HUES48 (cell line): Measurements from ENCODE around the gene TTC33.
"Not testable (repeated sequence)": the region's sequence is repeated elsewhere in the genome, so short reads cannot be mapped to it uniquely, and the experiment has no call there.

ENCODE experiments used
- H3K27ac ChIP-seq: one replicate; pipeline ENCODE4 v1.7.0; 2013; ENCODE audit warnings: low read depth, low read length, inconsistent platforms
- H3K27me3 ChIP-seq: 2 replicates; pipeline ENCODE4 v1.6.1; 2013; ENCODE audit warnings: mild to moderate bottlenecking, low read length; ENCODE audit not compliant: control insufficient read depth, insufficient read depth
- H3K36me3 ChIP-seq: 2 replicates; pipeline ENCODE4 v1.6.1; 2013; ENCODE audit warnings: low read length; ENCODE audit not compliant: control insufficient read depth, insufficient read depth
- H3K4me1 ChIP-seq: 2 replicates; pipeline ENCODE4 v1.6.1; 2013; ENCODE audit warnings: mild to moderate bottlenecking, low read length; ENCODE audit not compliant: control insufficient read depth, insufficient read depth
- H3K4me3 ChIP-seq: 2 replicates; pipeline ENCODE4 v1.5.1; 2013; ENCODE audit warnings: mild to moderate bottlenecking, low read depth, low read length
- H3K9ac ChIP-seq: 2 replicates; pipeline ENCODE4 v1.6.1; 2013; ENCODE audit warnings: mild to moderate bottlenecking, low read depth, low read length, moderate library complexity
- H3K9me3 ChIP-seq: 2 replicates; pipeline ENCODE4 v1.6.1; 2013; ENCODE audit warnings: low read length; ENCODE audit not compliant: control insufficient read depth, insufficient read depth

The TTC33 gene

GRCh38 chr5:40746703-40747102 lies 9.1 kb downstream of the TTC33 start:
- no peak overlapping the region for H3K4me3 ChIP-seq
- H3K4me1 ChIP-seq, result no peaks in the 10 kb centered on the region
- H3K9ac ChIP-seq, result no peak overlapping the region
- H3K36me3 ChIP-seq, result no peaks in the 10 kb centered on the region
- no peaks in the 10 kb centered on the region for H3K9me3 ChIP-seq
- no peaks in the 10 kb centered on the region for H3K27me3 ChIP-seq
- H3K27ac ChIP-seq, result no peak overlapping the region

DNA sequence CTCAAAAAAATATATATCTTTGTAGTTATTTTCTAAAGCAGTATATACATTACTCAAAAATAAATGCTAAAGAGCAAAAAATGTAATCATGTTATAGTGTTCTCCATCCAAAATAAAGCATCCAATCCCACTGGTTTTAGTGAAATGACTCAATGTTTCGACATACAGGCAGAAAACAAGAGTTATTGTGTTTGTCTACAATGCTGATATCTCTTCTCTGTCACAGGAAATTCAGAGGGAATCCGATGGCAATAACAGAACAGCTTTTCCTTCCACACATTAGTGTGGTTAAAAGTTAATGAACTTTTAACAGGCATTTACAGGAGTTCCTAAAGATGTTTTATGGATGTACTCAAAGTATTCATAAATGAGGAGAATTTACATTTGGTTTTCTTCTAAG lies 12.0 kb downstream of the TTC33 start:
- Histone ChIP-seq H3K27ac (no peak overlapping the region), H3K4me1 (no peaks in the 10 kb centered on the region), H3K27me3 (no peaks in the 10 kb centered on the region), H3K9ac (no peak overlapping the region), H3K9me3 (no peaks in the 10 kb centered on the region), H3K4me3 (no peak overlapping the region), H3K36me3 (peaks cover 5% of the 10 kb centered on the region; the same call in 1 of the 2 replicates)

DNA sequence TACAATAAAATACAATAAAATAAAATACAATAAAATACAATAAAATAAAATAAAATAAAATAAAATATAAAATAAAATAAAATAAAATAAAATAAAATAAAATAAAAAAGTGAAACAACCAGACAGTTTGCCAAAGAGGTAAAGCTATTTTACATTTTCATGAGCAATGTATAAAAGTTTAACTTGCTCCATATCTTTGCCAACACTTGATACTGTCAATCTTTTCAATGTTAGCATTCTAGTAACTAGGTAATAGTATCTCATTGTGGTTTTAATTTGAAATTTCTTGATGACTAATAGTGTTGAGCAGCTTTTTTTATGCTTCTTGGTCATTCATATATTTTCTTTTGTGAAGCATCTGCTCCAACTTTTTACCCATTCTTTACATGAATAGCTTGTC lies 17.3 kb downstream of the TTC33 start:
- H3K4me1 ChIP-seq, result no peaks in the 10 kb centered on the region
- H3K9me3 ChIP-seq, result no peaks in the 10 kb centered on the region
- peaks cover 5% of the 10 kb centered on the region; the same call in 1 of the 2 replicates for H3K36me3 ChIP-seq
- H3K4me3 ChIP-seq, result no peak overlapping the region
- H3K27ac ChIP-seq, result no peak overlapping the region
- no peak overlapping the region for H3K9ac ChIP-seq
- H3K27me3 ChIP-seq, result no peaks in the 10 kb centered on the region

DNA sequence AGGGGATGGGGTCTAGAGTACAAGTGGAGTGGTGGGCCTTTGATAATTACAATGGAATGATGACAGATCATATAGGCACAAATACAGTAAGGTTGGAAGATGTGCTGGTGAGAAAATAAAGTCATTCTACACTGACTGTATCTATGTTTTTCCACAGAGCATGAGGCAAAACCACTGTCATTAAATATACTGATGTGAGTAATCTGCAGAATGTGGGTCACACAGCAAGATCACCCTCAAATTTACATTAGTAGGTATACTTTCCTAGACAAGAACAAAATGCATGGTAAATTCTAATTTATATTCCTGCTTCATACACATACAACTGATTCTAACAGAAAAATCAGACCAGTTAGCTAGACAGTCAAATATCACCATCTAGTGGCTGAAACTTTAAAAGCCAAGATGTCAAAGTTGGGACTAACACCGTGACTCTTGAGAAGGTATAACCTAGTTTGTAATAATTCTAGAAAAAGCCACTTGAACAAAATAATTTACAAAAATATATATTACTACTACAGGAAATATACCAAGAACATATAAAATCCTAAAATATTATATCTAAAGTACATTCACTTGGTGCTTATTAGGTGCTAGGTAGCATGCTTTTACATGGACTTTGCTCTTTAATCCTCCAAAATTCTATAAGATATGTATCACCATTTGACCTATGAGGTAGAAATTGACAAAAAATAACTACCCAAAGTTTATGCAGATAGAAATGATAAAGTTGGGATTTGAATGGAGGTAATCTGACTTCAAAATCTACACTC lies 19.5 kb downstream of the TTC33 start:
- Histone ChIP-seq H3K4me1 (no peaks in the 10 kb centered on the region), H3K4me3 (no peak overlapping the region), H3K9me3 (no peaks in the 10 kb centered on the region), H3K9ac (no peak overlapping the region), H3K27me3 (no peaks in the 10 kb centered on the region), H3K27ac (no peak overlapping the region), H3K36me3 (peaks cover 3% of the 10 kb centered on the region; the same call in 1 of the 2 replicates)

GRCh38 chr5:40735609-40736008 lies 20.2 kb downstream of the TTC33 start:
- no peak overlapping the region for H3K4me3 ChIP-seq
- no peak overlapping the region for H3K27ac ChIP-seq
- H3K27me3 ChIP-seq, result no peaks in the 10 kb centered on the region
- H3K4me1 ChIP-seq, result no peaks in the 10 kb centered on the region
- H3K36me3 ChIP-seq, result no peaks in the 10 kb centered on the region
- no peak overlapping the region for H3K9ac ChIP-seq
- H3K9me3 ChIP-seq, result no peaks in the 10 kb centered on the region

- H3K9me3 ChIP-seq, result no peaks in the 10 kb centered on the region
- no peaks in the 10 kb centered on the region for H3K4me1 ChIP-seq
- no peaks in the 10 kb centered on the region for H3K36me3 ChIP-seq
- no peak overlapping the region for H3K9ac ChIP-seq
- no peak overlapping the region for H3K4me3 ChIP-seq
- no peak overlapping the region for H3K27ac ChIP-seq
- no peaks in the 10 kb centered on the region for H3K27me3 ChIP-seq
Measured at GRCh38 chr5:40734986-40735385, 20.8 kb downstream of the TTC33 start.

GRCh38 chr5:40733879-40734563 lies 21.7 kb downstream of the TTC33 start:
- Histone ChIP-seq H3K27ac (no peak overlapping the region), H3K9ac (no peak overlapping the region), H3K4me3 (no peak overlapping the region), H3K36me3 (no peaks in the 10 kb centered on the region), H3K27me3 (no peaks in the 10 kb centered on the region), H3K9me3 (no peaks in the 10 kb centered on the region), H3K4me1 (no peaks in the 10 kb centered on the region)

DNA sequence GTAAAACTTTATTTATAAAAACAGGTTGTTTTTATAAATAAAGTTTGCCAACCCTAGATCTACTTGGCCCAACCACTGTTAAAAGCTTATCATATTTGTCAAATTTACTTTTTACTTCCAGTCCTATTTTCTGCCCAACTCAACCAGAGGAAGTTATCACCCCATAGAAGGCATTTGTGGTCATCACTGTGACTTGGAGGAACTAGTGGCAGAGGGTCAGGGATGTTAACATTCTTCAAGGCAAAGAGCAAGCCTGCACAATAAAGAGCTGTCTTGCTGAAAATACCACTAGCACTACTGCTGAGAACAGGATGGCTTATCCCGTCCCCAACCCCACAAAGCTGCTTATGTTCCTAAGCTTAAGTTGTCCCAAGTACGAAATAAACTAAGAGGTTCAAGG lies 22.3 kb downstream of the TTC33 start:
- Histone ChIP-seq H3K27ac (no peak overlapping the region), H3K9me3 (no peaks in the 10 kb centered on the region), H3K4me3 (no peak overlapping the region), H3K27me3 (no peaks in the 10 kb centered on the region), H3K9ac (no peak overlapping the region), H3K4me1 (no peaks in the 10 kb centered on the region), H3K36me3 (no peaks in the 10 kb centered on the region)

GRCh38 chr5:40722497-40722911 lies 33.3 kb downstream of the TTC33 start:
- H3K27ac ChIP-seq, result not testable (repeated sequence)

GRCh38 chr5:40720069-40720468 lies 35.7 kb downstream of the TTC33 start:
- H3K4me1 ChIP-seq, result no peaks in the 10 kb centered on the region
- no peak overlapping the region for H3K27ac ChIP-seq
- no peaks in the 10 kb centered on the region for H3K27me3 ChIP-seq
- H3K9ac ChIP-seq, result no peak overlapping the region
- no peak overlapping the region for H3K4me3 ChIP-seq
- H3K9me3 ChIP-seq, result peaks cover 9% of the 10 kb centered on the region; the same call in 1 of the 2 replicates
- no peaks in the 10 kb centered on the region for H3K36me3 ChIP-seq

More at GRCh38 chr5:40722497-40722911, 33.3 kb downstream of the TTC33 start:
- not testable (repeated sequence) for H3K36me3 ChIP-seq, H3K9me3 ChIP-seq, H3K9ac ChIP-seq, H3K4me3 ChIP-seq, H3K27me3 ChIP-seq, H3K4me1 ChIP-seq

- Histone ChIP-seq H3K9me3 (peaks cover 9% of the 10 kb centered on the region; the same call in 1 of the 2 replicates), H3K36me3 (no peaks in the 10 kb centered on the region), H3K27me3 (no peaks in the 10 kb centered on the region), H3K27ac (no peak overlapping the region), H3K4me3 (no peak overlapping the region), H3K9ac (no peak overlapping the region), H3K4me1 (no peaks in the 10 kb centered on the region)
Measured at GRCh38 chr5:40717281-40717680, 38.5 kb downstream of the TTC33 start.
